PC-3 (cell line): ENCODE measurements around the gene TIMM44.

Experiments
- CTCF ChIP-seq: fragments of 300-600 bp; sonication (generic); conservative IDR thresholded peaks from 2 replicates; pipeline ENCODE4 v1.5.1; 2017; ENCODE audit warnings: antibody characterized with exemption, low read depth, mild to moderate bottlenecking, low read length
- EZH2 ChIP-seq: fragments of 300-600 bp; sonication (generic); IDR thresholded peaks from one replicate; pipeline ENCODE4 v1.6.1; 2017; ENCODE audit warnings: antibody characterized with exemption, mild to moderate bottlenecking, low read length; ENCODE audit not compliant: unreplicated experiment
- EZH2phosphoT487 ChIP-seq: fragments of 300-600 bp; sonication (generic); IDR thresholded peaks from 2 replicates; pipeline ENCODE4 v1.6.1; 2018; ENCODE audit warnings: mild to moderate bottlenecking, antibody characterized with exemption, low read length, borderline replicate concordance

GRCh38 chr19:7900401-7900870 is 43.0 kb downstream of the TIMM44 start:
- no peak for TF ChIP-seq CTCF
- no peak for TF ChIP-seq EZH2
- TF ChIP-seq EZH2phosphoT487 = no peak
